Measurements from ENCODE around the gene HOXC6.

Gene HOXC6

DNA sequence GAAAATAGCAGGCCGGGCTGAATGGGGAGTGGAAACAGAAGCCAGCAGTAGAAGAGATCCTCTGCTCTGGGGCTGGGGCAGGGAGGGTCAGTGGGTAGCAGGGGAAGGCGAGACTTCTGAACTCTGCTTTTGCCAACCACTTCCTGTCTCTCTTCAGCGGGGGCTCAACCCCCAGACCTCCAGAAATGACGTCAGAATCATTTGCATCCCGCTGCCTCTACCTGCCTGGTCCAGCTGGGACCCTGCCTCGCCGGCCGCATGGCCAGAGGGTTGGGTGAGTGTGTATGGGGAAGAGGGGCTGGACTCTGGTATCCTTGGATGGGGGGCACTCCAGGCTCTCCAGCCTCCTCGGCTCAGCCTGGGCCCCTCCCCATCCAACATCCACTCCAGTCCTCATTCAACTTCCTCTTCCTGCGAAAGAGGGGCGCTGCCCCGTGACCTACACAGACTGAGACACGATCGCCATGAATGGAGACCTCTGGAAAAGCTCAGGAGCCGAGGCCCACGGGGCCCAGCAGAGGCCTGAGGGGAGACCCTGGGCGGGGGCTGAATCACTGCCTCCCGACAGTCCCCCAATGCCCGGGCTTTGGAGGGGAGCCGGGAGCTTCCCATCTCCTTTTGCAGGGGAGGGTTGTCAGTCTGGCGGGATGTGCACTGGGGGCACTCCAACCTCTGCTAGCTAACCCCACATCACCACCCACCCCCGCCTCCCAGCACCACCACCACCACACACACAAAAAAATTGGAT lies 24.9 kb downstream of the HOXC6 start (continued):
- TF ChIP-seq ZNF175 (tag by site-specific recombination; IDR thresholded peaks at IDR 0.05) (no peak), ZXDB (tag by site-specific recombination; IDR thresholded peaks at IDR 0.05) (no peak), ZNF132 (tag by site-specific recombination; IDR thresholded peaks at IDR 0.05; ENCODE audit: borderline replicate concordance) (no peak), ZNF660 (tag by site-specific recombination; IDR thresholded peaks at IDR 0.05) (no peak), ZNF623 (tag by site-specific recombination; IDR thresholded peaks at IDR 0.05) (no peak), SCRT1 (tag by site-specific recombination; IDR thresholded peaks at IDR 0.05; ENCODE audit: borderline replicate concordance) (no peak), ZNF501 (tag by site-specific recombination; IDR thresholded peaks at IDR 0.05) (no peak), ZNF239 (tag by site-specific recombination; IDR thresholded peaks at IDR 0.05) (no peak), HOXA7 (CRISPR knock-in tag; IDR thresholded peaks at IDR 0.05; ENCODE audit: borderline replicate concordance) (no peak), ZEB2 (tag by site-specific recombination; IDR thresholded peaks at IDR 0.05) (no peak), BCL6B (tag by site-specific recombination; IDR thresholded peaks at IDR 0.05) (no peak), FEZF1 (tag by site-specific recombination; IDR thresholded peaks at IDR 0.05) (no peak), ZNF549 (tag by site-specific recombination; IDR thresholded peaks at IDR 0.05) (no peak), ZNF514 (tag by site-specific recombination; IDR thresholded peaks at IDR 0.05) (no peak), ZNF561 (tag by site-specific recombination; IDR thresholded peaks at IDR 0.05; ENCODE audit: borderline replicate concordance) (no peak), GLIS2 (tag by site-specific recombination; IDR thresholded peaks at IDR 0.05) (peak; percentile 80), ZNF280C (tag by site-specific recombination; IDR thresholded peaks at IDR 0.05) (no peak), KLF9 (tag by site-specific recombination; IDR thresholded peaks at IDR 0.05; ENCODE audit: low read depth) (no peak), YY2 (tag by site-specific recombination; IDR thresholded peaks at IDR 0.05) (no peak), ZNF354C (tag by site-specific recombination; IDR thresholded peaks at IDR 0.05; ENCODE audit: borderline replicate concordance, low read depth) (no peak), ZNF10 (tag by site-specific recombination; IDR thresholded peaks at IDR 0.05) (peak; percentile 95), ZNF140 (tag by site-specific recombination; IDR thresholded peaks at IDR 0.05) (no peak), ZNF133 (tag by site-specific recombination; IDR thresholded peaks at IDR 0.05) (no peak), WT1 (tag by site-specific recombination; IDR thresholded peaks at IDR 0.05) (no peak), ZNF555 (tag by site-specific recombination; conservative IDR thresholded peaks at IDR 0.05) (no peak), ZNF658 (tag by site-specific recombination; IDR thresholded peaks at IDR 0.05) (no peak), ZNF621 (tag by site-specific recombination; IDR thresholded peaks at IDR 0.05) (no peak), PRDM6 (tag by site-specific recombination; IDR thresholded peaks at IDR 0.05) (no peak), GLI2 (tag by site-specific recombination; IDR thresholded peaks at IDR 0.05; ENCODE audit: borderline replicate concordance, low read depth) (no peak)
- TF ChIP-seq, protein P1, sequence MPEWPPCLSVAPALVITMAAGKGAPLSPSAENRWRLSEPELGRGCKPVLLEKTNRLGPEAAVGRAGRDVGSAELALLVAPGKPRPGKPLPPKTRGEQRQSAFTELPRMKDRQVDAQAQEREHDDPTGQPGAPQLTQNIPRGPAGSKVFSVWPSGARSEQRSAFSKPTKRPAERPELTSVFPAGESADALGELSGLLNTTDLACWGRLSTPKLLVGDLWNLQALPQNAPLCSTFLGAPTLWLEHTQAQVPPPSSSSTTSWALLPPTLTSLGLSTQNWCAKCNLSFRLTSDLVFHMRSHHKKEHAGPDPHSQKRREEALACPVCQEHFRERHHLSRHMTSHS (tag by site-specific recombination; IDR thresholded peaks at IDR 0.05) = no peak
- TF ChIP-seq, protein P2, sequence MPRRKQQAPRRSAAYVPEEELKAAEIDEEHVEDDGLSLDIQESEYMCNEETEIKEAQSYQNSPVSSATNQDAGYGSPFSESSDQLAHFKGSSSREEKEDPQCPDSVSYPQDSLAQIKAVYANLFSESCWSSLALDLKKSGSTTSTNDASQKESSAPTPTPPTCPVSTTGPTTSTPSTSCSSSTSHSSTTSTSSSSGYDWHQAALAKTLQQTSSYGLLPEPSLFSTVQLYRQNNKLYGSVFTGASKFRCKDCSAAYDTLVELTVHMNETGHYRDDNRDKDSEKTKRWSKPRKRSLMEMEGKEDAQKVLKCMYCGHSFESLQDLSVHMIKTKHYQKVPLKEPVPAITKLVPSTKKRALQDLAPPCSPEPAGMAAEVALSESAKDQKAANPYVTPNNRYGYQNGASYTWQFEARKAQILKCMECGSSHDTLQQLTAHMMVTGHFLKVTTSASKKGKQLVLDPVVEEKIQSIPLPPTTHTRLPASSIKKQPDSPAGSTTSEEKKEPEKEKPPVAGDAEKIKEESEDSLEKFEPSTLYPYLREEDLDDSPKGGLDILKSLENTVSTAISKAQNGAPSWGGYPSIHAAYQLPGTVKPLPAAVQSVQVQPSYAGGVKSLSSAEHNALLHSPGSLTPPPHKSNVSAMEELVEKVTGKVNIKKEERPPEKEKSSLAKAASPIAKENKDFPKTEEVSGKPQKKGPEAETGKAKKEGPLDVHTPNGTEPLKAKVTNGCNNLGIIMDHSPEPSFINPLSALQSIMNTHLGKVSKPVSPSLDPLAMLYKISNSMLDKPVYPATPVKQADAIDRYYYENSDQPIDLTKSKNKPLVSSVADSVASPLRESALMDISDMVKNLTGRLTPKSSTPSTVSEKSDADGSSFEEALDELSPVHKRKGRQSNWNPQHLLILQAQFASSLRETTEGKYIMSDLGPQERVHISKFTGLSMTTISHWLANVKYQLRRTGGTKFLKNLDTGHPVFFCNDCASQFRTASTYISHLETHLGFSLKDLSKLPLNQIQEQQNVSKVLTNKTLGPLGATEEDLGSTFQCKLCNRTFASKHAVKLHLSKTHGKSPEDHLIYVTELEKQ (tag by site-specific recombination; IDR thresholded peaks at IDR 0.05; ENCODE audit: borderline replicate concordance) = no peak
